ENCODE data around the gene ITIH4.

GRCh38 chr3:52874864-52875587 lies 44.6 kb upstream of the ITIH4 start:
- TF ChIP-seq, protein P1, sequence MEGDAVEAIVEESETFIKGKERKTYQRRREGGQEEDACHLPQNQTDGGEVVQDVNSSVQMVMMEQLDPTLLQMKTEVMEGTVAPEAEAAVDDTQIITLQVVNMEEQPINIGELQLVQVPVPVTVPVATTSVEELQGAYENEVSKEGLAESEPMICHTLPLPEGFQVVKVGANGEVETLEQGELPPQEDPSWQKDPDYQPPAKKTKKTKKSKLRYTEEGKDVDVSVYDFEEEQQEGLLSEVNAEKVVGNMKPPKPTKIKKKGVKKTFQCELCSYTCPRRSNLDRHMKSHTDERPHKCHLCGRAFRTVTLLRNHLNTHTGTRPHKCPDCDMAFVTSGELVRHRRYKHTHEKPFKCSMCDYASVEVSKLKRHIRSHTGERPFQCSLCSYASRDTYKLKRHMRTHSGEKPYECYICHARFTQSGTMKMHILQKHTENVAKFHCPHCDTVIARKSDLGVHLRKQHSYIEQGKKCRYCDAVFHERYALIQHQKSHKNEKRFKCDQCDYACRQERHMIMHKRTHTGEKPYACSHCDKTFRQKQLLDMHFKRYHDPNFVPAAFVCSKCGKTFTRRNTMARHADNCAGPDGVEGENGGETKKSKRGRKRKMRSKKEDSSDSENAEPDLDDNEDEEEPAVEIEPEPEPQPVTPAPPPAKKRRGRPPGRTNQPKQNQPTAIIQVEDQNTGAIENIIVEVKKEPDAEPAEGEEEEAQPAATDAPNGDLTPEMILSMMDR (tag by site-specific recombination; IDR thresholded peaks at IDR 0.05) = no peak
- no peak for TF ChIP-seq ZNF248 (tag by site-specific recombination; IDR thresholded peaks at IDR 0.05)
- TF ChIP-seq, protein P2, sequence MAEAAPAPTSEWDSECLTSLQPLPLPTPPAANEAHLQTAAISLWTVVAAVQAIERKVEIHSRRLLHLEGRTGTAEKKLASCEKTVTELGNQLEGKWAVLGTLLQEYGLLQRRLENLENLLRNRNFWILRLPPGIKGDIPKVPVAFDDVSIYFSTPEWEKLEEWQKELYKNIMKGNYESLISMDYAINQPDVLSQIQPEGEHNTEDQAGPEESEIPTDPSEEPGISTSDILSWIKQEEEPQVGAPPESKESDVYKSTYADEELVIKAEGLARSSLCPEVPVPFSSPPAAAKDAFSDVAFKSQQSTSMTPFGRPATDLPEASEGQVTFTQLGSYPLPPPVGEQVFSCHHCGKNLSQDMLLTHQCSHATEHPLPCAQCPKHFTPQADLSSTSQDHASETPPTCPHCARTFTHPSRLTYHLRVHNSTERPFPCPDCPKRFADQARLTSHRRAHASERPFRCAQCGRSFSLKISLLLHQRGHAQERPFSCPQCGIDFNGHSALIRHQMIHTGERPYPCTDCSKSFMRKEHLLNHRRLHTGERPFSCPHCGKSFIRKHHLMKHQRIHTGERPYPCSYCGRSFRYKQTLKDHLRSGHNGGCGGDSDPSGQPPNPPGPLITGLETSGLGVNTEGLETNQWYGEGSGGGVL (tag by site-specific recombination; IDR thresholded peaks at IDR 0.05) = no peak
- no peak for TF ChIP-seq ZBTB1 (tag by site-specific recombination; IDR thresholded peaks at IDR 0.05)
- TF ChIP-seq, protein P3, sequence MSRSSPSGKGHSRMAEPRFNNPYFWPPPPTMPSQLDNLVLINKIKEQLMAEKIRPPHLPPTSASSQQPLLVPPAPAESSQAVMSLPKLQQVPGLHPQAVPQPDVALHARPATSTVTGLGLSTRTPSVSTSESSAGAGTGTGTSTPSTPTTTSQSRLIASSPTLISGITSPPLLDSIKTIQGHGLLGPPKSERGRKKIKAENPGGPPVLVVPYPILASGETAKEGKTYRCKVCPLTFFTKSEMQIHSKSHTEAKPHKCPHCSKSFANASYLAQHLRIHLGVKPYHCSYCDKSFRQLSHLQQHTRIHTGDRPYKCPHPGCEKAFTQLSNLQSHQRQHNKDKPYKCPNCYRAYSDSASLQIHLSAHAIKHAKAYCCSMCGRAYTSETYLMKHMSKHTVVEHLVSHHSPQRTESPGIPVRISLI (tag by site-specific recombination; IDR thresholded peaks at IDR 0.05) = no peak
- no peak for TF ChIP-seq ZNF350 (tag by site-specific recombination; IDR thresholded peaks at IDR 0.05)
- TF ChIP-seq ZNF24 (tag by site-specific recombination; IDR thresholded peaks at IDR 0.05) = no peak
- TF ChIP-seq KLF16 (tag by site-specific recombination; IDR thresholded peaks at IDR 0.05) = no peak
- no peak for TF ChIP-seq ZNF404 (tag by site-specific recombination; IDR thresholded peaks at IDR 0.05)
- TF ChIP-seq ZFHX2 (tag by site-specific recombination; conservative IDR thresholded peaks at IDR 0.05) = no peak
- TF ChIP-seq, protein P4, sequence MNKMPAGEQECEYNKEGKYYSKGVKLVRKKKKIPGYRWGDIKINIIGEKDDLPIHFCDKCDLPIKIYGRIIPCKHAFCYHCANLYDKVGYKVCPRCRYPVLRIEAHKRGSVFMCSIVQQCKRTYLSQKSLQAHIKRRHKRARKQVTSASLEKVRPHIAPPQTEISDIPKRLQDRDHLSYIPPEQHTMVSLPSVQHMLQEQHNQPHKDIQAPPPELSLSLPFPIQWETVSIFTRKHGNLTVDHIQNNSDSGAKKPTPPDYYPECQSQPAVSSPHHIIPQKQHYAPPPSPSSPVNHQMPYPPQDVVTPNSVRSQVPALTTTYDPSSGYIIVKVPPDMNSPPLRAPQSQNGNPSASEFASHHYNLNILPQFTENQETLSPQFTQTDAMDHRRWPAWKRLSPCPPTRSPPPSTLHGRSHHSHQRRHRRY (tag by site-specific recombination; IDR thresholded peaks at IDR 0.05) = no peak
- TF ChIP-seq ZFP69B (tag by site-specific recombination; IDR thresholded peaks at IDR 0.05) = no peak

All from HEK293 (cell line).